ENCODE measurements around the gene IQGAP1.
"Not testable (repeated sequence)": the region's sequence is repeated elsewhere in the genome, so short reads cannot be mapped to it uniquely, and the experiment has no call there.

Gene IQGAP1, protein sequence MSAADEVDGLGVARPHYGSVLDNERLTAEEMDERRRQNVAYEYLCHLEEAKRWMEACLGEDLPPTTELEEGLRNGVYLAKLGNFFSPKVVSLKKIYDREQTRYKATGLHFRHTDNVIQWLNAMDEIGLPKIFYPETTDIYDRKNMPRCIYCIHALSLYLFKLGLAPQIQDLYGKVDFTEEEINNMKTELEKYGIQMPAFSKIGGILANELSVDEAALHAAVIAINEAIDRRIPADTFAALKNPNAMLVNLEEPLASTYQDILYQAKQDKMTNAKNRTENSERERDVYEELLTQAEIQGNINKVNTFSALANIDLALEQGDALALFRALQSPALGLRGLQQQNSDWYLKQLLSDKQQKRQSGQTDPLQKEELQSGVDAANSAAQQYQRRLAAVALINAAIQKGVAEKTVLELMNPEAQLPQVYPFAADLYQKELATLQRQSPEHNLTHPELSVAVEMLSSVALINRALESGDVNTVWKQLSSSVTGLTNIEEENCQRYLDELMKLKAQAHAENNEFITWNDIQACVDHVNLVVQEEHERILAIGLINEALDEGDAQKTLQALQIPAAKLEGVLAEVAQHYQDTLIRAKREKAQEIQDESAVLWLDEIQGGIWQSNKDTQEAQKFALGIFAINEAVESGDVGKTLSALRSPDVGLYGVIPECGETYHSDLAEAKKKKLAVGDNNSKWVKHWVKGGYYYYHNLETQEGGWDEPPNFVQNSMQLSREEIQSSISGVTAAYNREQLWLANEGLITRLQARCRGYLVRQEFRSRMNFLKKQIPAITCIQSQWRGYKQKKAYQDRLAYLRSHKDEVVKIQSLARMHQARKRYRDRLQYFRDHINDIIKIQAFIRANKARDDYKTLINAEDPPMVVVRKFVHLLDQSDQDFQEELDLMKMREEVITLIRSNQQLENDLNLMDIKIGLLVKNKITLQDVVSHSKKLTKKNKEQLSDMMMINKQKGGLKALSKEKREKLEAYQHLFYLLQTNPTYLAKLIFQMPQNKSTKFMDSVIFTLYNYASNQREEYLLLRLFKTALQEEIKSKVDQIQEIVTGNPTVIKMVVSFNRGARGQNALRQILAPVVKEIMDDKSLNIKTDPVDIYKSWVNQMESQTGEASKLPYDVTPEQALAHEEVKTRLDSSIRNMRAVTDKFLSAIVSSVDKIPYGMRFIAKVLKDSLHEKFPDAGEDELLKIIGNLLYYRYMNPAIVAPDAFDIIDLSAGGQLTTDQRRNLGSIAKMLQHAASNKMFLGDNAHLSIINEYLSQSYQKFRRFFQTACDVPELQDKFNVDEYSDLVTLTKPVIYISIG (N-terminal part only)

DNA sequence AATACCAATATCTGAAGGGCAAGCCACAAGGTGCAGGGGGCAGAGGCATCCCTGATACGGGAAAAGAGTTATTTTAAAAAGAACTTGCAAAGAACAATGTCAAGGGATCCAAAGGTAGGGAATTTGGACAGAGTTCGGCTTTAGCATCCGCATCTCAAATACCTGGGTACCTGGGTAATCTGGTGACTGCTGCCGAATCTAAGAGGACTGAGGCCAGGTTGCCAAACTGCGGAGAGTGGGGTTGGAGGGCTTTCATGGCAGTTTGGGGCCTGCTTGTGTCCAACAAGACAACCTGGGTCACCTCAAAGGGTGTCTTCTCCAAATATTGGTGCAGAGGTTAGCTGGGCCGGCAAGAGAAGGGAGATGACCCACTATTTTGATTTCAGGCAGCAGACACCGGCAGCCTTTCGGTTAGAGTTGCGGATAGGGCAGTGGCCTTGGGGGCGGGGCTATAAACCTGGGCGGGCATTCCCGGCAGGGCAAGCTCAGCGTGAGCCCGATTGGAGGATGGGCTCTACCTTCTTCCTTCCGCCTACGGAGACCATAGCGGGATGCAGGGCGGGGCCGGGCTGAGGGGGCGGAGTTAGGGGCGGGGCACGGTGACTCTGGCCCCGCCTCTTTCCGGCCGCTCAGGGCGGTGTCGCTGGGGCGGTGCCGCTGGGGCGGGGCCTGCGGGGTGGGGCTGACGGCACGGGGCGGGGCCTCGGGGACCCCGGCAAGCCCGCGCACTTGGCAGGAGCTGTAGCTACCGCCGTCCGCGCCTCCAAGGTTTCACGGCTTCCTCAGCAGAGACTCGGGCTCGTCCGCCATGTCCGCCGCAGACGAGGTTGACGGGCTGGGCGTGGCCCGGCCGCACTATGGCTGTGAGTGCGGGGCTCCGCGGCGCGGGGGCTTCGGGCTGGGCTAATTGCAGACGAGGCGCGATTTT lies at the start of gene IQGAP1:
TSS of gene IQGAP1 (plus strand) at position 709 of the 928 bp plus-strand sequence. CDS start at position 809, 100 bp downstream.
- H3K27me3 ChIP-seq (ENCODE audit: control insufficient read depth, insufficient read depth, low read length), result no peaks in the 10 kb centered on the region

DNA sequence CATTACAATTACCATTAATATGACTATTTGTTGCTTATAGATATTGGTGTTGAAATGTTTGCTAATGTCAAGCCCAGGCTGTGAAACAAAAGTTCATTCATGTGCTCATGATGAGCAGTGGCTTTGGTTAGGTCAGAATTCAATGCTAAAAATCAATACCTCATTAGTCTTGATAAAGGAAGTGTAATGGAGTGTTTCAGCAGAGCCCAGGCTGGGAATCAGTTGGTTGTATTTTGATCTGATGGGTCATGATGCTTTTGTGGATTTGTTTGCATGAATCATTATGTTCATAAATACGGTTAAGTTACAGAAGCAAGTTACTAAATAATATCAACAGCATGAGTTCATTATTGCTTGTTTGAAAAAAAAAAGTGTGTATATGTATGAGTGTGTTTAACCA lies 49.5 kb upstream of the IQGAP1 start:
- Histone ChIP-seq H3K4me3 (ENCODE audit: low read length) (no peak overlapping the region), H3K9me3 (ENCODE audit: control insufficient read depth, low read length) (no peaks in the 10 kb centered on the region), H3K4me1 (ENCODE audit: control insufficient read depth, insufficient read depth, low read length) (peaks cover 26% of the 10 kb centered on the region), H3K27me3 (ENCODE audit: control insufficient read depth, insufficient read depth, low read length) (no peaks in the 10 kb centered on the region), H3K36me3 (ENCODE audit: control insufficient read depth, insufficient read depth, low read length) (no peaks in the 10 kb centered on the region), H3K9ac (ENCODE audit: low read length) (no peak overlapping the region)

More for the DNA sequence above, at the start of gene IQGAP1:
- no peaks in the 10 kb centered on the region for H3K36me3 ChIP-seq (ENCODE audit: control insufficient read depth, insufficient read depth, low read length)
- peak within 1 kb of the TSS; percentile 94 for H3K9ac ChIP-seq (ENCODE audit: low read length)
- peak within 1 kb of the TSS; percentile 70 for H3K4me3 ChIP-seq (ENCODE audit: low read length)
- H3K9me3 ChIP-seq (ENCODE audit: control insufficient read depth, low read length), result no peaks in the 10 kb centered on the region
- peaks cover 22% of the 10 kb centered on the region for H3K4me1 ChIP-seq (ENCODE audit: control insufficient read depth, insufficient read depth, low read length)

DNA sequence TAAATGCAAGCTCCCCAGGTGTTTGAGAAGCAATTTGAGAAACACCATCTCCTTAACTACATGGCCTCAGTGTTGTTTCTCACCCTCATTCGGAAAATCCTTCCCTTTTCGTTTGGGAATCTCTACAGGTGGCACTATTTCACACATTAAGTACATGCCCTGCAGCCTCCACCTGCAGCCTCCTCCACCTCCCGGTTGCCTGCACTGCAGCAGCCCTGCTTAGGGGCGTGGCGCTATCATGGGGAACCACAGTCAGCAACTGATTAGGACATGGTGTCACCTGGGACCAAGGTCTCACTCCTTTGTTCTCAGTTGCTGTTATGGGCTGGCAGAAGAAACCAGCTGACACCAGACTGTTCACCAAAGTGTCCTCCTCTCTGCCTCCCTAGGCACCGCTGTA lies 47.7 kb upstream of the IQGAP1 start:
- peaks cover 24% of the 10 kb centered on the region for H3K4me1 ChIP-seq (ENCODE audit: control insufficient read depth, insufficient read depth, low read length)

DNA sequence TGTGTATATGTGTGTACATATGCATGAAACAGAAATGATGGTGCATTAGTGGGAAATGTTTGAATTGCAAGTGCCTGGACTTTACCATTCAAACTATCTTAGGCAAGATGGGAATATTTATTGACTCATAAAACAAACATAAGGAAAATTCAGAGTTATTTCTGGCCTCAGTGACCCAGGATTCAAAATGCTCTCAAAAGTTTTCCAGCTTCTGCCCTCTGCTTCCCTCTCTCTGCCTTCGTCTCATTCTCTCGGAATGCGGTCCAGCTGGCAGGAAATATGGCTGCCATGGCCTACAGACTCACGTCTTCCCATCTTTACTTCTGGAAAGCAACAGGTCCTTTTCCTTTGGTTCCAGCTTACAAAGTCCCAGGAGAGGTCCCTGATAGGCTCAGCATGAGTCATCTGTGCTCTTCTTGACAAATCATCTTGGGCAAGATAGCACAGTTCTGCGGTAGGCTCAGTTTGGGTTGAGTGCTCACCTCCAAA lies 44.7 kb upstream of the IQGAP1 start:
- H3K36me3 ChIP-seq (ENCODE audit: control insufficient read depth, insufficient read depth, low read length), result no peaks in the 10 kb centered on the region
- H3K9me3 ChIP-seq (ENCODE audit: control insufficient read depth, low read length), result no peaks in the 10 kb centered on the region
- H3K4me3 ChIP-seq (ENCODE audit: low read length), result no peak overlapping the region
- H3K27me3 ChIP-seq (ENCODE audit: control insufficient read depth, insufficient read depth, low read length), result no peaks in the 10 kb centered on the region
- no peak overlapping the region for H3K9ac ChIP-seq (ENCODE audit: low read length)
- peaks cover 17% of the 10 kb centered on the region for H3K4me1 ChIP-seq (ENCODE audit: control insufficient read depth, insufficient read depth, low read length)

More for the DNA sequence above, 47.7 kb upstream of the IQGAP1 start:
- H3K9me3 ChIP-seq (ENCODE audit: control insufficient read depth, low read length), result no peaks in the 10 kb centered on the region
- H3K36me3 ChIP-seq (ENCODE audit: control insufficient read depth, insufficient read depth, low read length), result no peaks in the 10 kb centered on the region
- H3K9ac ChIP-seq (ENCODE audit: low read length), result no peak overlapping the region
- H3K27me3 ChIP-seq (ENCODE audit: control insufficient read depth, insufficient read depth, low read length), result no peaks in the 10 kb centered on the region
- H3K4me3 ChIP-seq (ENCODE audit: low read length), result no peak overlapping the region

DNA sequence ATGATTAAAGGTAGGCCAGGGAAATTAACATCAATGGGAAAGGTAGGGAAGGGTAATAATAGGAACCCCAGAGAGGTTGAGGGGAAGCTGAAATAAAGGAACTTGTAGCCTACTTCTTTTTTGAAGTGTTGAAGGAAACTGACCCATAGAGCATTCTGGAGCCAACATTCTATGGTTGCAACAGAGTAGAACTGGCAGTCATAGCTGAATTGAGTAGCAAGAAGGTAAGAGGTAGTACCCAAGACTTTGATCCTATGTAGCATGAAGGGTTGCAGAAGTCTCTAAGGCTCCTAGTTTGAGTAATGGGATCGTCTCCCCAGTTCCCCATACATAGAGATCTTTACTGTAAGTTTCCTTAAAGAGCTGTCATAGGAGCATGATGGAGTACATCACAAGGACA lies 43.4 kb upstream of the IQGAP1 start:
- no peaks in the 10 kb centered on the region for H3K27me3 ChIP-seq (ENCODE audit: control insufficient read depth, insufficient read depth, low read length)
- H3K36me3 ChIP-seq (ENCODE audit: control insufficient read depth, insufficient read depth, low read length), result no peaks in the 10 kb centered on the region
- H3K4me1 ChIP-seq (ENCODE audit: control insufficient read depth, insufficient read depth, low read length), result peaks cover 12% of the 10 kb centered on the region
- no peak overlapping the region for H3K9ac ChIP-seq (ENCODE audit: low read length)
- no peak overlapping the region for H3K4me3 ChIP-seq (ENCODE audit: low read length)
- no peaks in the 10 kb centered on the region for H3K9me3 ChIP-seq (ENCODE audit: control insufficient read depth, low read length)

DNA sequence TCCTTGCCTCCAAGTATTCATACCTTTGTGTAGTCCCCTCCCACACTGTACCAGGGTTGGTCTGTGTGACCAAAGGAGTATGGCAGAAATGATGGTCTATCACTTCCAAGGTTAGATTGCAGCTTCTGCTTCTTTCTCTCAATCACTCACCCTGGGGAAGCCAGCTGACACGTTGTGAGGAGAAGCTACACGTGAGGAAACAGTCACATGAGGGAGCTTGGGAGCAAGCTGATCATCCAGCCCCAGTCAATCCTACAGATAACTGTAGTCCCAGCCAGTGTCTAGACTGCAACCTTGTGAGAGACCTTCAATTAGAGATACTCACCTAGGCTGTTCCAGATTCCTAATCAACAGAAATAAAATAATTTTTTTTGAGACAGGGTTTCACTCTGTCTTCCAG lies 42.2 kb upstream of the IQGAP1 start:
- no peaks in the 10 kb centered on the region for H3K27me3 ChIP-seq (ENCODE audit: control insufficient read depth, insufficient read depth, low read length)
- no peaks in the 10 kb centered on the region for H3K36me3 ChIP-seq (ENCODE audit: control insufficient read depth, insufficient read depth, low read length)
- H3K4me3 ChIP-seq (ENCODE audit: low read length), result no peak overlapping the region
- no peak overlapping the region for H3K9ac ChIP-seq (ENCODE audit: low read length)
- peaks cover 12% of the 10 kb centered on the region for H3K4me1 ChIP-seq (ENCODE audit: control insufficient read depth, insufficient read depth, low read length)
- H3K9me3 ChIP-seq (ENCODE audit: control insufficient read depth, low read length), result no peaks in the 10 kb centered on the region

DNA sequence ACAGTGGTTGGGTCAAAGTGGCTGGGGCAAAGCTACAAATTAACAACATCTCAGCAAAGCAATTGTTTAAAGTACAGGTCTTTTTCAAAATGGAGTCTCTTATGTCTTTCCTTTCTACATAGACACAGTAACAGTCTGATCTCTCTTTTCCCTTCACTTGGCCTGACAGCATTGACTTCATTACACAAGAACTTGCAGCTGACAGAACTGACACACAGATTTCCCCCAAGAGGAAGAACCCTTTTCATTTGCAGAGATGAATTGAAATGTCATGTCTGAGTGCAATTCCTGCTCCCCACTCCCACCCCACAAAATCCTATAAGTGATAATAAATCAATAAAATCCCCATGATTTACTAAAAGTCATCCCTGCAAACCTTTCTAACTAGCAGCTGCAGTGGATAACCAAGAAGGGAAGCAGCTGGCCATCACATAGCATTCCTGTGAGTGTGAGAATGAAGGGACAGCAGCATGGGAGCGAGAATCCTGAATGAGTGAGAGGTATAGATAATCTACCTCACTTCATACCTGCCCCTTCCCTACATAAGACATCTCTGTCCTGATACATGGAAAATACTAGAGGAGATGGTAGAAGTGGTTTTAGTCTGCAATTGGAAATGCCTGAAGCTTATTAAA lies 40.5 kb upstream of the IQGAP1 start:
- H3K9me3 ChIP-seq (ENCODE audit: control insufficient read depth, low read length); H3K9ac ChIP-seq (ENCODE audit: low read length); H3K4me3 ChIP-seq (ENCODE audit: low read length); H3K36me3 ChIP-seq (ENCODE audit: control insufficient read depth, insufficient read depth, low read length); H3K27me3 ChIP-seq (ENCODE audit: control insufficient read depth, insufficient read depth, low read length): not testable (repeated sequence)
- H3K4me1 ChIP-seq (ENCODE audit: control insufficient read depth, insufficient read depth, low read length), result peaks cover 18% of the 10 kb centered on the region

DNA sequence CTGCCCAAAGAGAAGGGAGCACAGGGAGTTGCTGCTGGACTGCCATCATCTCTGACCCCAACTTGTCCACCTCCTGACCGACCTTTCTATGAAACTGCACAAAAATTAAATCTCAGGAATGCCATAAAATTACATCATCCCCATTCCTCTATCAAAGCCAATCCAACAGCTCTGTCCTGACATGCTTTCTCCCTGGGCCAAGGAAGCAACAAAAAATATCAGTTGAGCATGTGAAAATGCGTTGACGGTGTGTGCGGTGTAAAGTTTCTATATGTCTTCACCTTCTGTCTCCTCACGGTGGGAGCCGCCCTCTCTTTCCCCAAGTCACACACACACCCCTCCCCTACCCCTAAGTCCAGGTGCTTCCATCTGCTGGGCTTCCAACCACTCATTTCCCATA lies 39.6 kb upstream of the IQGAP1 start:
- H3K4me3 ChIP-seq (ENCODE audit: low read length), result no peak overlapping the region
- peaks cover 11% of the 10 kb centered on the region for H3K4me1 ChIP-seq (ENCODE audit: control insufficient read depth, insufficient read depth, low read length)

DNA sequence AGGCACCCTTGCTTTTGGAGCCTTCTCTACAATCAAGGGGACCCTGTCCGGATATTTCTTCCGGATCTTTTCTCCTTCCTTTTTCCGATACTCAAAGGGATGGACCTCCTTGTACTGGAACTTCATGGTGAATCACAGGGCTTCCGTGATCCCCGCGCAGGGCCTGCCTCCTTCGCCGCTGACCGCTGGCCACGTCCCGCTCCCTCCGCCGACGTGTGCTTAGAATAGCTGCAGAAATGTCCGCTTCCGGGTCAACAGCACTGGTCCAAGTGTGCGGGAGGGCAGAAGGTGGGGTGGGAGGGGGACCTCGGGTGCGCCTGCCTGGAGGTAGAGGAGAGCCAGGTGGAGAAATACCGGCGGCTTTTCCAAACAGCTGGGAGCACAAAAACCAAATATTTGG lies 39.0 kb upstream of the IQGAP1 start:
- H3K9ac ChIP-seq (ENCODE audit: low read length), result no peak overlapping the region
- no peaks in the 10 kb centered on the region for H3K27me3 ChIP-seq (ENCODE audit: control insufficient read depth, insufficient read depth, low read length)
- H3K36me3 ChIP-seq (ENCODE audit: control insufficient read depth, insufficient read depth, low read length), result no peaks in the 10 kb centered on the region
- H3K4me1 ChIP-seq (ENCODE audit: control insufficient read depth, insufficient read depth, low read length), result peaks cover 6% of the 10 kb centered on the region
- H3K4me3 ChIP-seq (ENCODE audit: low read length), result no peak overlapping the region
- no peaks in the 10 kb centered on the region for H3K9me3 ChIP-seq (ENCODE audit: control insufficient read depth, low read length)

More for the DNA sequence above, 39.6 kb upstream of the IQGAP1 start:
- Histone ChIP-seq H3K36me3 (ENCODE audit: control insufficient read depth, insufficient read depth, low read length) (no peaks in the 10 kb centered on the region), H3K9me3 (ENCODE audit: control insufficient read depth, low read length) (no peaks in the 10 kb centered on the region), H3K9ac (ENCODE audit: low read length) (no peak overlapping the region), H3K27me3 (ENCODE audit: control insufficient read depth, insufficient read depth, low read length) (no peaks in the 10 kb centered on the region)

DNA sequence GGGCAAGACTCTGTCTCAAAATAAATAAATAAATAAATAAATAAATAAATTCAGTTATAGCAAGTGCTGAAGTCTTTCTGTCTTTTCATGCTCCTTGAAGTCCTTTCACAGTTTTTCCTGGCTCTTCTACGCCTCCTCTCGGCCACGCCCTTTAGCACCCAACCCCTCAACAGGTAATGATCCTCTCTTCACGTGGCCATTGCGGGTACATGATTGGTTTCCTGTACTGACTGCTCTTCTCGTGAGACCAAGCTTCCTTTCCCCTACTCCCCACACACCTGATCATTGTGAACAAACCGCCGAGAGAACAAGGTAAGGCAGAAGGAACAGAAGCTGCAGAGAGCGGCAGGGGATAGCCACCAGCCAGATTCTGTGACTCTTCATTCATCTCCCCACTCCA lies 38.2 kb upstream of the IQGAP1 start:
- H3K36me3 ChIP-seq (ENCODE audit: control insufficient read depth, insufficient read depth, low read length), result no peaks in the 10 kb centered on the region
- H3K4me1 ChIP-seq (ENCODE audit: control insufficient read depth, insufficient read depth, low read length), result peaks cover 6% of the 10 kb centered on the region
- H3K27me3 ChIP-seq (ENCODE audit: control insufficient read depth, insufficient read depth, low read length), result no peaks in the 10 kb centered on the region
- H3K4me3 ChIP-seq (ENCODE audit: low read length), result no peak overlapping the region
- no peaks in the 10 kb centered on the region for H3K9me3 ChIP-seq (ENCODE audit: control insufficient read depth, low read length)
- H3K9ac ChIP-seq (ENCODE audit: low read length), result no peak overlapping the region
